ENCODE data around the gene PDCD1LG2.
"Not testable (repeated sequence)": the region's sequence is repeated elsewhere in the genome, so short reads cannot be mapped to it uniquely, and the experiment has no call there.

PDCD1LG2 gene

GRCh38 chr9:5510360-5510931 is at the start of gene PDCD1LG2:
TSS of gene PDCD1LG2 (plus strand) at chr9:5510531. CDS start at chr9:5522547, 12,016 bp downstream.
- DNase-seq, result no peak

GRCh38 chr9:5464831-5465330 is 45.5 kb upstream of the PDCD1LG2 start:
- not testable (repeated sequence) for DNase-seq

- no peak for DNase-seq
These were observed 44.3 kb upstream of the PDCD1LG2 start for GRCh38 chr9:5466005-5466404.

- DNase-seq, result no peak
These were observed 43.6 kb upstream of the PDCD1LG2 start for GRCh38 chr9:5466766-5467165.

- DNase-seq, result no peak
These were observed 41.5 kb upstream of the PDCD1LG2 start for GRCh38 chr9:5468850-5469249.

- DNase-seq, result no peak
These were observed 40.2 kb upstream of the PDCD1LG2 start for GRCh38 chr9:5470122-5470521.

- DNase-seq, result no peak
These were observed 39.5 kb upstream of the PDCD1LG2 start for GRCh38 chr9:5470816-5471215.

- not testable (repeated sequence) for DNase-seq
These were observed 34.7 kb upstream of the PDCD1LG2 start for GRCh38 chr9:5475611-5476010.

GRCh38 chr9:5478206-5478605 is 32.1 kb upstream of the PDCD1LG2 start:
- DNase-seq, result no peak

- no peak for DNase-seq
These were observed 30.2 kb upstream of the PDCD1LG2 start for GRCh38 chr9:5479994-5480694.

- DNase-seq, result no peak
These were observed 29.4 kb upstream of the PDCD1LG2 start for GRCh38 chr9:5480919-5481318.

- DNase-seq, result no peak
These were observed 28.9 kb upstream of the PDCD1LG2 start for GRCh38 chr9:5481322-5482040.

GRCh38 chr9:5482194-5482593 is 28.1 kb upstream of the PDCD1LG2 start:
- no peak for DNase-seq

GRCh38 chr9:5483306-5483705 is 27.0 kb upstream of the PDCD1LG2 start:
- no peak for DNase-seq

- no peak for DNase-seq
These were observed 24.8 kb upstream of the PDCD1LG2 start for GRCh38 chr9:5485378-5486085.

- DNase-seq, result no peak
These were observed 23.3 kb upstream of the PDCD1LG2 start for GRCh38 chr9:5486988-5487387.

- DNase-seq, result no peak
These were observed 21.9 kb upstream of the PDCD1LG2 start for GRCh38 chr9:5488221-5489008.

GRCh38 chr9:5489630-5490490 is 20.5 kb upstream of the PDCD1LG2 start:
- DNase-seq, result no peak

- no peak for DNase-seq
These were observed 17.2 kb upstream of the PDCD1LG2 start for GRCh38 chr9:5492965-5493678.

- no peak for DNase-seq
These were observed 16.4 kb upstream of the PDCD1LG2 start for GRCh38 chr9:5493679-5494511.

All from cortex of kidney (tissue), 1 donor.